SJSA1 (cell line): Measurements from ENCODE around the gene CEP78. TPM values are rescaled to one million over a fixed set of nuclear protein-coding genes. Genes with fewer than 3 reads are reported as not detected.

Experiments
- DNase-seq, 2 experiments: peaks; one replicate each; pipeline ENCODE4 v3.0.0-alpha.2; 2015 to 2020; ENCODE audit warnings: low spot score in 2 of 2, low read depth in 1 of 2
- H3K27ac ChIP-seq: fragments of 250-450 bp; sonication (Bioruptor Pico); 2 replicates; pipeline ENCODE4 v1.5.1; 2020; ENCODE audit warnings: mild to moderate bottlenecking, moderate library complexity
- H3K27me3 ChIP-seq: fragments of 250-450 bp; sonication (Bioruptor Pico); replicated peaks from 2 replicates; pipeline ENCODE4 v1.5.1; 2020; ENCODE audit warnings: mild to moderate bottlenecking, moderate library complexity
- H3K36me3 ChIP-seq: fragments of 250-450 bp; sonication (Bioruptor Pico); 2 replicates; pipeline ENCODE4 v1.5.1; 2020; ENCODE audit warnings: mild to moderate bottlenecking
- H3K4me1 ChIP-seq: fragments of 250-450 bp; sonication (Bioruptor Pico); replicated peaks from 2 replicates; pipeline ENCODE4 v1.6.1; 2021; ENCODE audit warnings: mild to moderate bottlenecking
- H3K4me3 ChIP-seq: fragments of 250-450 bp; sonication (Bioruptor Pico); 2 replicates; pipeline ENCODE4 v1.5.1; 2020; ENCODE audit warnings: mild to moderate bottlenecking
- H3K9me3 ChIP-seq: fragments of 250-450 bp; sonication (Bioruptor Pico); replicated peaks from 2 replicates; pipeline ENCODE4 v1.5.1; 2020; ENCODE audit warnings: mild to moderate bottlenecking
- total RNA-seq: library from RNA; depleted of rRNA; stranded (reverse); fragments of >200 nt; shearing (Covaris generic); gene quantifications from 2 replicates; pipeline ENCODE4 v1.2.3, GENCODE V29; 2014

Gene CEP78
- total RNA-seq, 1 experiment from 2014 or later, result 53.4 TPM

GRCh38 chr9:78311886-78312524, 76.1 kb downstream of the CEP78 start:
- peaks cover 3% of the 10 kb centered on the region; the same call in 1 of the 2 replicates for H3K36me3 ChIP-seq
- DNase-seq, result no peak

GRCh38 chr9:78314550-78314949, 78.7 kb downstream of the CEP78 start:
- Histone ChIP-seq H3K36me3 (0 out of 2 replicates have a peak, but pooled peaks cover 2% of the 10 kb centered on the region), H3K4me3 (no peak overlapping the region), H3K4me1 (no peaks in the 10 kb centered on the region), H3K9me3 (no peaks in the 10 kb centered on the region), H3K27me3 (no peaks in the 10 kb centered on the region), H3K27ac (no peak overlapping the region)
- no peak for DNase-seq

More at GRCh38 chr9:78311886-78312524, 76.1 kb downstream of the CEP78 start:
- Histone ChIP-seq H3K27me3 (no peaks in the 10 kb centered on the region), H3K27ac (no peak overlapping the region), H3K4me1 (no peaks in the 10 kb centered on the region), H3K9me3 (no peaks in the 10 kb centered on the region), H3K4me3 (no peak overlapping the region)

GRCh38 chr9:78314953-78315870, 79.3 kb downstream of the CEP78 start:
- Histone ChIP-seq H3K27me3 (no peaks in the 10 kb centered on the region), H3K36me3 (0 out of 2 replicates have a peak, but pooled peaks cover 3% of the 10 kb centered on the region), H3K27ac (no peak overlapping the region), H3K4me3 (no peak overlapping the region), H3K9me3 (no peaks in the 10 kb centered on the region), H3K4me1 (no peaks in the 10 kb centered on the region)
- DNase-seq, result no peak

GRCh38 chr9:78316166-78316892, 80.5 kb downstream of the CEP78 start:
- no peak overlapping the region for H3K4me3 ChIP-seq
- H3K4me1 ChIP-seq, result no peaks in the 10 kb centered on the region
- H3K27ac ChIP-seq, result no peak overlapping the region
- no peaks in the 10 kb centered on the region for H3K27me3 ChIP-seq
- DNase-seq, result no peak
- no peaks in the 10 kb centered on the region for H3K9me3 ChIP-seq
- 0 out of 2 replicates have a peak, but pooled peaks cover 3% of the 10 kb centered on the region for H3K36me3 ChIP-seq

GRCh38 chr9:78319197-78320029, 83.5 kb downstream of the CEP78 start:
- no peaks in the 10 kb centered on the region for H3K4me1 ChIP-seq
- no peaks in the 10 kb centered on the region for H3K27me3 ChIP-seq
- no peaks in the 10 kb centered on the region for H3K9me3 ChIP-seq
- no peak overlapping the region for H3K27ac ChIP-seq
- no peak overlapping the region for H3K4me3 ChIP-seq
- DNase-seq, result no peak
- 0 out of 2 replicates have a peak, but pooled peaks cover 3% of the 10 kb centered on the region for H3K36me3 ChIP-seq

GRCh38 chr9:78320030-78320693, 84.3 kb downstream of the CEP78 start:
- Histone ChIP-seq H3K9me3 (no peaks in the 10 kb centered on the region), H3K36me3 (0 out of 2 replicates have a peak, but pooled peaks cover 3% of the 10 kb centered on the region), H3K27me3 (no peaks in the 10 kb centered on the region), H3K27ac (no peak overlapping the region), H3K4me3 (no peak overlapping the region), H3K4me1 (no peaks in the 10 kb centered on the region)
- no peak for DNase-seq

GRCh38 chr9:78320875-78321496, 85.1 kb downstream of the CEP78 start:
- Histone ChIP-seq H3K9me3 (no peaks in the 10 kb centered on the region), H3K27ac (no peak overlapping the region), H3K4me1 (no peaks in the 10 kb centered on the region), H3K36me3 (0 out of 2 replicates have a peak, but pooled peaks cover 3% of the 10 kb centered on the region), H3K4me3 (no peak overlapping the region), H3K27me3 (no peaks in the 10 kb centered on the region)
- no peak for DNase-seq

- no peaks in the 10 kb centered on the region for H3K27me3 ChIP-seq
- no peaks in the 10 kb centered on the region for H3K9me3 ChIP-seq
- H3K4me1 ChIP-seq, result no peaks in the 10 kb centered on the region
- no peak overlapping the region for H3K27ac ChIP-seq
- no peak for DNase-seq
- H3K4me3 ChIP-seq, result no peak overlapping the region
- H3K36me3 ChIP-seq, result 0 out of 2 replicates have a peak, but pooled peaks cover 3% of the 10 kb centered on the region
These were observed 85.6 kb downstream of the CEP78 start for GRCh38 chr9:78321505-78321904.

- no peaks in the 10 kb centered on the region for H3K27me3 ChIP-seq
- no peaks in the 10 kb centered on the region for H3K9me3 ChIP-seq
- H3K4me1 ChIP-seq, result no peaks in the 10 kb centered on the region
- DNase-seq, result no peak
- no peak overlapping the region for H3K4me3 ChIP-seq
- peaks cover 6% of the 10 kb centered on the region; the same call in 1 of the 2 replicates for H3K36me3 ChIP-seq
- no peak overlapping the region for H3K27ac ChIP-seq
These were observed 88.3 kb downstream of the CEP78 start for GRCh38 chr9:78324068-78324650.

- Histone ChIP-seq H3K27me3 (no peaks in the 10 kb centered on the region), H3K9me3 (no peaks in the 10 kb centered on the region), H3K4me3 (no peak overlapping the region), H3K36me3 (peaks cover 3% of the 10 kb centered on the region; the same call in 1 of the 2 replicates), H3K4me1 (no peaks in the 10 kb centered on the region), H3K27ac (no peak overlapping the region)
- DNase-seq, result no peak
These were observed 88.8 kb downstream of the CEP78 start for GRCh38 chr9:78324682-78325081.

- Histone ChIP-seq H3K4me3 (no peak overlapping the region), H3K27ac (no peak overlapping the region), H3K27me3 (no peaks in the 10 kb centered on the region), H3K9me3 (no peaks in the 10 kb centered on the region), H3K4me1 (no peaks in the 10 kb centered on the region), H3K36me3 (peaks cover 3% of the 10 kb centered on the region; the same call in 1 of the 2 replicates)
- no peak for DNase-seq
These were observed 89.5 kb downstream of the CEP78 start for GRCh38 chr9:78325343-78325742.

- H3K27ac ChIP-seq, result no peak overlapping the region
- H3K27me3 ChIP-seq, result no peaks in the 10 kb centered on the region
- H3K4me3 ChIP-seq, result no peak overlapping the region
- H3K36me3 ChIP-seq, result peaks cover 3% of the 10 kb centered on the region; the same call in 1 of the 2 replicates
- no peaks in the 10 kb centered on the region for H3K4me1 ChIP-seq
- H3K9me3 ChIP-seq, result no peaks in the 10 kb centered on the region
- DNase-seq, result no peak
These were observed 90.0 kb downstream of the CEP78 start for GRCh38 chr9:78325846-78326360.
